ENCODE measurements around the gene PPHLN1.
"Not testable (repeated sequence)": the region's sequence is repeated elsewhere in the genome, so short reads cannot be mapped to it uniquely, and the experiment has no call there.

Gene PPHLN1

GRCh38 chr12:42364692-42365091, 38.7 kb downstream of the PPHLN1 start:
- Mint-ChIP-seq H3K36me3 (ENCODE audit: low read depth) (peaks cover 21% of the 10 kb centered on the region), H3K27me3 (ENCODE audit: low read depth) (no peaks in the 10 kb centered on the region), H3K27ac (no peak overlapping the region), H3K4me1 (ENCODE audit: low read depth) (peaks cover 12% of the 10 kb centered on the region), H3K4me3 (no peak overlapping the region), H3K9me3 (no peaks in the 10 kb centered on the region)
- DNase-seq (ENCODE audit: low spot score), result no peak

GRCh38 chr12:42365486-42365885, 39.5 kb downstream of the PPHLN1 start:
- Mint-ChIP-seq H3K27ac (no peak overlapping the region), H3K4me3 (no peak overlapping the region), H3K27me3 (ENCODE audit: low read depth) (no peaks in the 10 kb centered on the region), H3K9me3 (no peaks in the 10 kb centered on the region), H3K36me3 (ENCODE audit: low read depth) (peaks cover 19% of the 10 kb centered on the region), H3K4me1 (ENCODE audit: low read depth) (peaks cover 9% of the 10 kb centered on the region)
- no peak for DNase-seq (ENCODE audit: low spot score)

- H3K9me3 Mint-ChIP-seq, result no peaks in the 10 kb centered on the region
- H3K36me3 Mint-ChIP-seq (ENCODE audit: low read depth), result peaks cover 2% of the 10 kb centered on the region
- H3K27ac Mint-ChIP-seq, result no peak overlapping the region
- H3K4me1 Mint-ChIP-seq (ENCODE audit: low read depth), result no peaks in the 10 kb centered on the region
- no peak for DNase-seq (ENCODE audit: low spot score)
- no peak overlapping the region for H3K4me3 Mint-ChIP-seq
- H3K27me3 Mint-ChIP-seq (ENCODE audit: low read depth), result no peaks in the 10 kb centered on the region
These were observed 44.0 kb downstream of the PPHLN1 start for GRCh38 chr12:42370013-42370412.

GRCh38 chr12:42372154-42372791, 46.3 kb downstream of the PPHLN1 start:
- Mint-ChIP-seq H3K36me3 (ENCODE audit: low read depth) (peaks cover 5% of the 10 kb centered on the region), H3K4me1 (ENCODE audit: low read depth) (no peaks in the 10 kb centered on the region), H3K27ac (no peak overlapping the region), H3K27me3 (ENCODE audit: low read depth) (no peaks in the 10 kb centered on the region), H3K4me3 (no peak overlapping the region), H3K9me3 (no peaks in the 10 kb centered on the region)
- no peak for DNase-seq (ENCODE audit: low spot score)

- Mint-ChIP-seq H3K27ac (no peak overlapping the region), H3K9me3 (no peaks in the 10 kb centered on the region), H3K4me3 (no peak overlapping the region), H3K4me1 (ENCODE audit: low read depth) (no peaks in the 10 kb centered on the region), H3K36me3 (ENCODE audit: low read depth) (peaks cover 7% of the 10 kb centered on the region), H3K27me3 (ENCODE audit: low read depth) (no peaks in the 10 kb centered on the region)
- DNase-seq (ENCODE audit: low spot score), result no peak
These were observed 47.7 kb downstream of the PPHLN1 start for GRCh38 chr12:42373669-42374068.

DNA sequence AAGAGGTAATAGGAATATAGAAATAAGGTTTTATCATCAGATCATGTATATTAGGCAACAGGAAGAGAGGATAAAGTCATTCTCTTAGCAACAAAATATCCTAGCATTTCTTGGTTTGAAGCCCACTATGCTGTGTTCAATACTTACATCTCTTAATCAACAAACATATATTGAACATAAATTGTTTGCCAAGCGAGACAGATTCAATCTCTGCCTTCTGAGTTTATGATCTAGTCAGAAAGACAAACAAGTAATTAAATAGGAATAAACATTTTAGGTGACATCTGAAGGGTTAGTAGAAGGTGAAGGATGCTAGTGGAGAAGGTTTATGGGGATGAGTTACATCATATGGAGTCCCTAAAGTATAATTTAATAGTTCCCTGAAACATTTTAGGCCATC, 54.8 kb downstream of the PPHLN1 start:
- no peak for DNase-seq (ENCODE audit: low spot score)
- no peak overlapping the region for H3K4me3 Mint-ChIP-seq
- H3K27me3 Mint-ChIP-seq (ENCODE audit: low read depth), result no peaks in the 10 kb centered on the region
- no peaks in the 10 kb centered on the region for H3K9me3 Mint-ChIP-seq
- H3K4me1 Mint-ChIP-seq (ENCODE audit: low read depth), result peaks cover 15% of the 10 kb centered on the region
- H3K27ac Mint-ChIP-seq, result no peak overlapping the region
- H3K36me3 Mint-ChIP-seq (ENCODE audit: low read depth), result peaks cover 26% of the 10 kb centered on the region

GRCh38 chr12:42382013-42382696, 56.2 kb downstream of the PPHLN1 start:
- Mint-ChIP-seq H3K27ac (no peak overlapping the region), H3K36me3 (ENCODE audit: low read depth) (peaks cover 22% of the 10 kb centered on the region)

GRCh38 chr12:42385326-42385841, 59.4 kb downstream of the PPHLN1 start:
- Mint-ChIP-seq H3K4me1 (ENCODE audit: low read depth) (peaks cover 16% of the 10 kb centered on the region), H3K4me3 (no peak overlapping the region), H3K27ac (no peak overlapping the region), H3K36me3 (ENCODE audit: low read depth) (peaks cover 41% of the 10 kb centered on the region), H3K27me3 (ENCODE audit: low read depth) (no peaks in the 10 kb centered on the region), H3K9me3 (no peaks in the 10 kb centered on the region)
- no peak for DNase-seq (ENCODE audit: low spot score)

More at GRCh38 chr12:42382013-42382696, 56.2 kb downstream of the PPHLN1 start:
- no peaks in the 10 kb centered on the region for H3K27me3 Mint-ChIP-seq (ENCODE audit: low read depth)
- H3K4me3 Mint-ChIP-seq, result no peak overlapping the region
- no peaks in the 10 kb centered on the region for H3K9me3 Mint-ChIP-seq
- peaks cover 16% of the 10 kb centered on the region for H3K4me1 Mint-ChIP-seq (ENCODE audit: low read depth)
- DNase-seq (ENCODE audit: low spot score), result no peak

- DNase-seq (ENCODE audit: low spot score), result no peak
- Mint-ChIP-seq H3K4me3 (no peak overlapping the region), H3K27me3 (ENCODE audit: low read depth) (no peaks in the 10 kb centered on the region), H3K4me1 (ENCODE audit: low read depth) (peaks cover 10% of the 10 kb centered on the region), H3K36me3 (ENCODE audit: low read depth) (peaks cover 44% of the 10 kb centered on the region), H3K9me3 (no peaks in the 10 kb centered on the region), H3K27ac (no peak overlapping the region)
These were observed 60.3 kb downstream of the PPHLN1 start for GRCh38 chr12:42386308-42386707.

GRCh38 chr12:42388086-42388485, 62.1 kb downstream of the PPHLN1 start:
- H3K27ac Mint-ChIP-seq; H3K4me1 Mint-ChIP-seq (ENCODE audit: low read depth); H3K9me3 Mint-ChIP-seq; DNase-seq (ENCODE audit: low spot score); H3K4me3 Mint-ChIP-seq; H3K27me3 Mint-ChIP-seq (ENCODE audit: low read depth): not testable (repeated sequence)
- peaks cover 35% of the 10 kb centered on the region for H3K36me3 Mint-ChIP-seq (ENCODE audit: low read depth)

DNA sequence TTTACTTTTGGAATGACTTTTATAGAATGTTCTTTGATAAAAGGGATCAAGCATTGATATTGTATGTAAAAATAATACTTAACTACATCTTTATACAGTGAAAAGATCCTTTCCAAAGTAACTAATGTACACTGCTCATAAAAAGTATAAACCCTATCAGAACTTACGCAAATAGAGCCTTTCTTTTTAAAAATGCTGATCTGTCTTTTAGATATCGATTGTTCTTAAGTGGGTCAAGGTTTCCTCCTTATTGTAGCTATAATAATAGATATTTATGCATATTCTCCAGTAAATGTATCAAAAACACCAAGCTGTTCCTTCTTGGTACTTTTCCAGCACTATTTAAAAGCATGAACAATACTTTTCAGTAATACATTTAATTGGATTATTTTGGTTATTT, 68.5 kb downstream of the PPHLN1 start:
- H3K36me3 Mint-ChIP-seq (ENCODE audit: low read depth), result peaks cover 29% of the 10 kb centered on the region
- H3K4me1 Mint-ChIP-seq (ENCODE audit: low read depth), result peaks cover 3% of the 10 kb centered on the region
- no peaks in the 10 kb centered on the region for H3K27me3 Mint-ChIP-seq (ENCODE audit: low read depth)
- H3K4me3 Mint-ChIP-seq, result no peak overlapping the region
- H3K27ac Mint-ChIP-seq, result no peak overlapping the region
- no peaks in the 10 kb centered on the region for H3K9me3 Mint-ChIP-seq
- no peak for DNase-seq (ENCODE audit: low spot score)

DNA sequence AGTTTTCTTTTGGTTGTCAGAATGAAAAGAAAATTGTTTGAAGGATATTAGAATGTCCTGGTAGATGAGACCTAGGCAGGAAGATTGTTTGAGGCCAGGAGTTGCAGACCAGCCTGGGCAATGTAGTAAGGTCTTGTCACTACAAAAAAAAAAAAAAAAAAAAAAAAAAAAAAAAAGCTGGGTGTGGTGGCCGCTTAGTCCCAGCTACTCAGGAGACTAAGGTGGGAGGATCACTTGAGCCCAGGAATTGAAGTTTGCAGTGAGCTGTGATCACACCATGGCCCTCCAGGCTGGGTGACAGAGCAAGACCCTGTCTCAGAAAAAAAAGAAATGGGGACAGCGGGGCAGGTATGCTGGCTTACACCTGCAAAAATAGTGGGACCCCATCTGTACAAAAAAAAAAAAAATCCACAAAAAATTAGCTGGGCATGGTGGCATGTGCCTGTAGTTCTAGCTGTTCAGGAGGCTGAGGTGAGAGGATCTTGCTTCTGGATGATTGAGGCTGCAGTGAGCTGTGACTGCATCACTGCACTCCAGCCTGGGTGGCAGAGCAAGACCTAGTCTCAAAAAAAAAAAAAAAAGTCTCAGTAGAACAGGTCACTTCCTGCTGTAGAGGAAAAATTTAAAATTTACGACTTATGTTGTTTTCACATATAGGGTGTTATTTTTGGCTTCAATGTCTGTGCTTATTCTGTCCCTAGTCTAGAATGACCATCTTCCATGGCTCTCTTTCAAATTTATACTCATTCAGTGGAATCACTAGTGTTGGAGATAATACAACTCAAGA, 70.7 kb downstream of the PPHLN1 start:
- Mint-ChIP-seq H3K36me3 (ENCODE audit: low read depth) (peaks cover 27% of the 10 kb centered on the region), H3K27ac (no peak overlapping the region), H3K27me3 (ENCODE audit: low read depth) (no peaks in the 10 kb centered on the region), H3K4me1 (ENCODE audit: low read depth) (peaks cover 3% of the 10 kb centered on the region), H3K4me3 (no peak overlapping the region), H3K9me3 (no peaks in the 10 kb centered on the region)
- DNase-seq (ENCODE audit: low spot score), result no peak

GRCh38 chr12:42402821-42403411, 76.9 kb downstream of the PPHLN1 start:
- no peaks in the 10 kb centered on the region for H3K9me3 Mint-ChIP-seq
- H3K27me3 Mint-ChIP-seq (ENCODE audit: low read depth), result no peaks in the 10 kb centered on the region
- peaks cover 28% of the 10 kb centered on the region for H3K36me3 Mint-ChIP-seq (ENCODE audit: low read depth)
- DNase-seq (ENCODE audit: low spot score), result no peak
- H3K4me3 Mint-ChIP-seq, result no peak overlapping the region
- no peaks in the 10 kb centered on the region for H3K4me1 Mint-ChIP-seq (ENCODE audit: low read depth)
- no peak overlapping the region for H3K27ac Mint-ChIP-seq

DNA sequence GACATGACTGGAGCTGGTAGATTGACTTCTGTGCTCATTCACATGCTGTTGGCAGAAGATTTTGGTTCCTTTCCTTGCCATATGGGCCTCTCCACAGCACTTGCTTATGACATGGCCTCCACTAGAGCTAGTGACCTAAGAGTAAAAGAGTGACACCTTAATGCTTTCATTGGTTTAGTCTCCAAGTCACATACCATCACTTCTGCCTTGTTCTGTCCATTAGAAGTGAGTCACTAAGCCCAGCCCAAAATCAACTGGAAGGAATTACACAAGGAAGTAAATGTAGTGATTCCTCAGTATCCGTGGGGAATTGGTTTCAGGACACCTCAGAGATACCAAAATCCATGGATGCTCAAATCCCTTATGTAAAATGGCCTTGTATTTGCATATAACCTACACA, 81.3 kb downstream of the PPHLN1 start:
- H3K27me3 Mint-ChIP-seq (ENCODE audit: low read depth), result no peaks in the 10 kb centered on the region
- no peak overlapping the region for H3K27ac Mint-ChIP-seq
- peaks cover 19% of the 10 kb centered on the region for H3K36me3 Mint-ChIP-seq (ENCODE audit: low read depth)
- H3K9me3 Mint-ChIP-seq, result no peaks in the 10 kb centered on the region
- DNase-seq (ENCODE audit: low spot score), result no peak
- H3K4me1 Mint-ChIP-seq (ENCODE audit: low read depth), result no peaks in the 10 kb centered on the region
- no peak overlapping the region for H3K4me3 Mint-ChIP-seq
